Amygdala (tissue), 56 donors: ENCODE measurements around the gene ANKH.
"Not testable (repeated sequence)": the region's sequence is repeated elsewhere in the genome, so short reads cannot be mapped to it uniquely, and the experiment has no call there.

ENCODE experiments used
- DNase-seq, 56 donors: peaks; one replicate each; lab custom pipeline; 2025; lab: John Stamatoyannopoulos, UW

Gene ANKH

DNA sequence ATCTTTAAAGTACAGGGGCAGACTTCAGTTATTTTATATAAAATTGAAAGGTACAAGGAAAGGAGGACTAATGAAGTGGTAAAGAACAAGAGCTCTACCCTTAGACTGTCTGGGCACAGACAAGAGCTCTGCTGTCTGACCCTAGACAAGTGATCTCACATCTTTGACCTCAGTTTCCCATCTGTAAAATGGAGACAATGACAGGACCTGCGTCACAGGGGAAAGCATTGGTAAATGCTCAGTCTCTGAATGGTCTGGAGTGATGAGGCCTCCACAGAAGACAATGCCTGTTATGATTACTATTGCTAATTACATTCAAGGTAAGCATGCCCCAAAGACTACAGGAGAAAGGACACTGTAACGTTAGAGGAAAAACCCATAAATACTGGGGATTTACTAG lies 37.5 kb downstream of the ANKH start:
- no peak for DNase-seq

GRCh38 chr5:14831006-14831338 lies 40.6 kb downstream of the ANKH start:
- DNase-seq, result no peak

DNA sequence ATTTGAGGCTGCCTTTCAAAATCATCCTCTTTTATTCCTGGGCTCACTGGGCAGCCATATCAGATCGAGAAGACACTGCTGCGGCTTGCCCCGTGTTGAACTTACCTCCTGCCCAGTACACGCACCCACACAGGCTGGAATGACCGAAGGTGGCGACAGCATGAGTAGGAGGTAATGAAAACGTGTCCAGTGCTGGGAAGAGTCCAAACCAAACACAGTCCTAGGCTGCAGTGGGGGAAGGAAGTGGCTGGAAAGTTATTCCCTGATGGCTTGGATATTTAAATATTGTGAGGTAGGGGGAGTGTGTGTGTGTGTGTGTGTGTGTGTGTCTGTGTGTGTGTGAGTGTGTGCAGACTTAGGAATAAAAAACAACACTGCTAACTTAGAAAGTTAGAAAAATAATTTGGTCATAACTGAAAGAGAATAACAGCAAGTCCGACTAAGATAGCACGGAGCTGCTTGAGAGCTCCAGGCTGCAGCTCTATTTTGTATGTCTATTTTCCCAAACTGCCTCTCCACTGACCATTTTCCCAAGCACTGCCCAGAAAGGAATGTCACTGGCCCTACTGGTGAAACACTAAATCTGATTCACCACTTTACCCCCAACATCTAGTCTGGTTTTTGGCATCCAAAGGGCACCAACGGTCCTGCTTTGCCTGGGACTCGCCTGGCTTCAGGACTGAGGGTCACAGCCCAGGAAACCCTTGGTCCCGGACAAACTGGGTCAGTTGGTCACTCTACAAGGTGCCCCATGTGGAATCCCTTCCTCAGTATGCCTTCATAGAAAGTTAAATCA lies 41.2 kb downstream of the ANKH start:
- no peak for DNase-seq

DNA sequence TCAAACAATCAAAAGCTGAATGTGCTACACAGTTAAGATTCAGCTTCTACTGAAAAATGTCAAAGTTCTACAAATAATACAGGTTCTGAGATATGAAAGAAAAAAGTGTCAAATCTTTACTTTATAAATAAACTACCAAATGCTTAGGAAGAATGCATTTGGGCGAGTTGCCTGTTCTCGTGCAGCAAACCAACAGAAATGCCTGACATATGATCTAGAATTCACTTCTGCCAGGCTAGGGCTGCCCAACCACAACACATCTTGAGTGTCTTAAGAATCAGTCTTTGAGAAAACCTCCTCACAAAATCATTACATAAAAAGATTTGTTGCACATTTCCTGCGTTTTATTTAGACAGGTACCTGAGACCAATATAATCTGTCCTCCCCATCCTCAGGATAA lies 42.2 kb downstream of the ANKH start:
- DNase-seq, result no peak

- no peak for DNase-seq
These were observed 44.9 kb downstream of the ANKH start for GRCh38 chr5:14826714-14827113.

- DNase-seq, result no peak
These were observed 45.6 kb downstream of the ANKH start for GRCh38 chr5:14825977-14826376.

GRCh38 chr5:14824499-14824898 lies 47.1 kb downstream of the ANKH start:
- DNase-seq, result no peak

- DNase-seq, result no peak
These were observed 50.3 kb downstream of the ANKH start for GRCh38 chr5:14821100-14821845.

DNA sequence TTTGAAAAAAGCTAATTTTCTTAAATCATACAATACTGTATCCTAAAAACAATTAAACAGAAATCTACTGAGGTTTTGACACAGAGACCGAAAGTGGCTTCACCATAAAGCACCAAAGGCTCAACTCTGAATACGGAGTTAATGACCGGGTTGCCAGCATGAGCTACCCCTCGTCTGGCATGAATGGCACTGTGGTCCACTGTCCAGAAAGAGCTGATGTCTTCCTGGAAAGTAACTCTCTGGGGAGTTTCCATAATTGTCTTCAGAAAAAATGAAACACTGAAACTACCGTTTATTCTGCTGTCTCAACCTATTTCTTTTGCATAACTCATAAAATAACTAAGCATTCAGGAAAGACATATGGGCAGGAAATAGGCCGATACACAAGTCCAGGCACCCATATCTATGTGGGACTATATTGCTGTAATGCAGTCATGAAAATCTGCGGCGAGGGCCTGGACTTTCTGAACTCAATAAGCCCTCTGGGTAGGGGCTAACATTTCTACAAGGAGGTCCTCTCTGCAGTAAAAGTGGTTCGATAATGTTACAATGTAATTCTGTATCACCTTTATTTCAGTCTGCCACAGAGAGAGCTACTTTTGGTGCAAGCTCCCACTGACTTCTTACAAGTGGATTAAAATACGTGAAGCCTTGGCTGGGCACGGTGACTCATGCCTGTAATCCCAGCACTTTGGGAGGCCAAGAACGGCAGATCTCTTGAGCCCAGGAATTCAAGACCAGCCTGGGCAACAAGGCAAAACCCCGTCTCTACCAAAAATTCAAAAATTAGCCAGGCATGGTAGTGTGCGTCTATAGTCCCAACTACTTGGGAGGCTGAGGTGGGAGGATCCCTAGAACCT lies 52.4 kb downstream of the ANKH start:
- DNase-seq, result no peak

DNA sequence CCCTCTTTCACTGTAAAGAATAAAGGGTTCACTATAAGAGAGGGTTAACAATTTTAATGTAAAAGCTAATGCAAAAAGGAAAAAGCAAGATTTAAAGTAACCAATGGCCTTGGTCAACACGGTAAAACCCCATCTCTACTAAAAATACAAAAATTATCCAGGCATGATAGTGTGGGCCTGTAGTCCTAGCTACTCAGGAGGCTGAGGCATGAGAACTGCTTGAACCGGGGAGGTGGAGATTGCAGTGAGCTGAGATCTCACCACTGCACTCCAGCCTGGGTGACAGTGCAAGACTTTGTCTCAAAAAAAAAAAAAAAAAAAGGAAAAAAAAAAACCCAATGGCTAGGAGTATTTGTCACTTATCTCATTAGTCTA lies 53.8 kb downstream of the ANKH start:
- not testable (repeated sequence) for DNase-seq

- DNase-seq, result peak in 2 of 56 donors; percentile 12 to 31
These were observed 54.4 kb downstream of the ANKH start for GRCh38 chr5:14816999-14817761.

DNA sequence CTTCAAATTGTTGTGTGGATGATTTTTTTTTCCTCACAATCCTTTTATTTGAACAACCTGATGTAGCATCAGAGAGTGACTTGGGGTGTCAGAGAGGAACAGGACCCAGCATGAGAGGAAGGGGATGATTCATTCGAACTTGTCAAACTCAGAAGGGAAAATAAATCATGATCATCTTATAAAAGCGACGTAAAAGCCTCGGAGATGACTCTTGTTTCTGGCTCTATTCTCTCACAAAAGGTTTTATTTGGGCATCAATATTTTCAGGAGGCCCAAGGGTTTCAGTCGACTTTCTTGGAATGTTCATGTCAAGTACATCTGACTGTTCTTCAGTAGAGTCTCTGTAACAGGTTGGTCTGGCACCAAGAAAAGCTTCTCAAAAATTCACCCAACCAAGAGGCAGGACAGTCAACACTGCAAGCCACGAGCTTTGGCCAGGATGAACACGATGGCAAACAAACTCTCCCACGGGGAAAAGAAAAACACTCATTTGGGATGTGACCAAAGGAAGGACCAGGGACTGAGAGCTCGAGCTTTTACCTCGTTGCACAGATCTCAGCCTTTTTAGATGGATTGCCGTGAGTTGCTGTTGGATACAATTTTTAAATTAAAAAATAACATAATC lies 55.1 kb downstream of the ANKH start:
- no peak for DNase-seq

- DNase-seq, result no peak
These were observed 57.8 kb downstream of the ANKH start for GRCh38 chr5:14813747-14814146.

GRCh38 chr5:14812166-14812565 lies 59.4 kb downstream of the ANKH start:
- no peak for DNase-seq

DNA sequence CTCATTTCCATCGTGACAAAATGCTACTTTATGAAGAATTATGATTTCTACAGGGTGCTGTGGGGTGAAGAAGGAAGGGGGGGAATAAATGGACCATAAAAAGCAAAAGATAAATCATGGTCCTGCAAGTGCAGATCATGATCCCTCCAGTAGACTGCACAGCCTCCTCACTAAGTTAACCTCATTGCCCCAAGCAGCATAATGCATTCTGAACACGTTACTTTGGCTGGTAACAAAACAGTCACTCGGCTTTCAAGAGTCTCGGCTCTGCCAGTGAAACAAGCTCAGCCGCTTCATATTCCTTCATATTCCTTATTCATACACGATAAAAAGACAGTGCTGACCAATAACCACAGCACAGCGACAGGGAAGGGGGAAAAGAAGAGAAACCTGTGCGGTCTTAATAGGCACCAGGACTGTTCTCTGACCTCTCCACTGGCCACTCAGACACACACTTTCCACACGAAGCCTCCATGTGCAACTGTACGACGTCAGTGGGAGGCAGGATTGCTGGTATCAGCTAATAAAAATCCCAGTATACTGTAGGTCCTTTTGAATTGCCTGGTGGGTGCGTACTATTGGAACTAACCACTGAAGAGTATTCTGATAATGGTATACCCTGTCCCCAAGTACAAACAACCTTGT lies 60.5 kb downstream of the ANKH start:
- DNase-seq, result peak in 12 of 56 donors; percentile 4 to 55 (median 20)

DNA sequence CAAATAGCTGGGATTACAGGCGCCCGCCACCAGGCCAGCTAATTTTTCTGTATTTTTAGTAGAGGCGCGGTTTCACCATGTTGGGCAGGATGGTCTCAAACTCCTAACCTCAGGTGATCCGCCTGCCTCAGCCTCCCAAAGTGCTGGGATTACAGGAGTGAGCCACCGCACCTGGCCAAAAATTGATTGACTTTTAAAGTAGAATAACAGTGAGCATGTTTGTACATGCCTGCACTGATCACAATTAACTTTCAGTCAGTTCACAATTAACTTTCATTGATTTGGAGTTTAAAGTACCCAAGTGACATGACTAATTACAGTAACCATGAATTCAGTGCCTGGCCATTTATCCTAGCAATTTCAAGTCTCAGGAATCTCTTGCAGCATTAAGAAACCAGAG lies 61.3 kb downstream of the ANKH start:
- no peak for DNase-seq

DNA sequence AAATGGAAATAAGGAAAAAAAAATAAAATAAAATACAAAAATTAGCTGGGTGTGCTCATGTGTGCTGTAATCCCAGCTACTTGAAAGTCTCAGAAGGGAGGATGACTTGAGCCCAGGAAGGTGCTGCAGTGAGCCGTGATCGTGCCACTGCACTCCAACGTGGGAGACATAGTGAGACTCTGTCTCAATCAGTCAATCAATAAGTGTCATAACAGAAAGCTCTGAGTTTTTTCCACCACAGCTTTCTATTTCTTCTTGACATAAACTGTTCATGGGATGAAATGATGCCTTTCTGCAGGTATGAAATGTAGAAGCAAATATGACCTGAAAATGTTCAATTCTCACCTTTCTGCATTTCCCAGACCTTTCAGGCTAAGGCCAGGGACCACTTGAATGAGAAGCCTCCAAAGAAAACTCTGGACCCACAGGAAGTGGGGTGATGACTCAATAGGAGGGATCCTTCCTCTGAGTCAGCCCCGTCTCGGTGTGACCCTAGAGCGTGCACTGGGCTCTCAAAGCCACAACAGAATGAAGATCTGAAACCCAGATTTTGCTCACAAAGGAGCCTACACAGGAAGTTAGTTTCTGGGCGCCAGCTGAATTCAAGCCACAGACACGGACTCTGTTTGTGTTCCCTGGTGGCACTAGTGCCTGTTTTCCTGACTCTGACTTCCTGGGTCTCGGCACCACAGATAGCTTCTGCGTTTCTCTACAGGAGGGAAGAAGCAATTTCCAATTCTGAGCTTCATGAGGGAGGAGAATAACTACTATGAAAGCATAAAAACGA lies 62.0 kb downstream of the ANKH start:
- peak in 42 of 56 donors; percentile 14 to 75 (median 38) for DNase-seq

GRCh38 chr5:14807471-14807870 lies 64.1 kb downstream of the ANKH start:
- DNase-seq, result no peak

DNA sequence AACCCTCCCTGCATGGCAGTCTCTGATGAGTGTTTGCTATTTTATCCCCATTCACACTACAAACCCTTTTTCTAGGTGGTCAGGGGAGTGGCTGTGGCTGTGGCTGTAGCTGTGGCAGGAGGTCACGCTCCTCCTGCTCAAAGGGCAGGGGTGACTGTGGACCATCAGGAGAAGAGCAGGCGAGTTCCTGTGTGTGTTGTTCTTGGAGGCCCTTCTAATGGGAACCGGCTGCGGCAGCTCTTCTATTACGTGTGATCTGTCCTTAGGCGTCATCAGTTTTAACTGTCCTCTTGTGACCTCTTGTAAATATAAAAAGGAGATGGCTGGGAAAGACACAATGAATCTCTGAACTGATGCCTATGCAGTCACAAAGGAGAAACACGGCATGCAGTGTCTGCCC lies 65.1 kb downstream of the ANKH start:
- DNase-seq, result no peak
